Measurements from ENCODE around the gene DCLRE1B. TPM values are rescaled to one million over a fixed set of nuclear protein-coding genes. Genes with fewer than 3 reads are reported as not detected.
"Not testable (repeated sequence)": the region's sequence is repeated elsewhere in the genome, so short reads cannot be mapped to it uniquely, and the experiment has no call there.

DCLRE1B gene
- total RNA-seq, 1 experiment from 2014 or later, result 18.4 TPM

DNA sequence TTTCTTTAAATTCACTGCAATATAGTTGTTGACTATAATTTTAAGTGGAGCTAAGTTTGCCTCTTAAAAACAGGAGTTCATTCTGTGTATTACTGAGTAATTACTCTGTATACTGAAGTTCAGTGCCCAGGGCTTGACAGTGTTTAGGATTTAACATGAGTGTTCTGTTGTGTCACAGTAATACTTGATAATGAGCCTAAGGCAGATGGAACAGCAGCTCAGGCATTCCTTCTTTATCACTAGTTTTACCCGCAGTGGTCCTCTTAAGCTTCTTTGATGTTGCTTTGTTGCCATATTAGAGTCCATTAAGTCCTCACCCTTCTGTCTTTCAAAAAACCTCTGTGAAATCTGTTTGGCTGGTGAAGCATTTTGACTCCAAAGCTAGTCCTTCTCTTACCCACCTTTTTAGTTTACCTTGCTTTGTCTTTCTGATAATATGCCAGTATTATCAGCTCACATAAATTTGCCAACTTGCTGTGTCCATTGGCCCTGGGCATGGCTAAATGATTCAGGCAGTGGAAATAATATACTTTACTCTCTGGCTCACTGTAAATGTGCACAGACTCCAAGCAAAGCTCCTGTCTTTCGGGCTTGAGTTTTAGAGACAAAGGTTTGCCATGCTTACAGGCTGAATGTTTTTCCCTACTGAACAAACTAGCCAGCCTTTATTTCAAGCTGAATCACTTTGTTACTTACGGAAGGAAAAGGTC lies 41.7 kb downstream of the DCLRE1B start:
- no peak for DNase-seq (ENCODE audit: low read depth)

DNA sequence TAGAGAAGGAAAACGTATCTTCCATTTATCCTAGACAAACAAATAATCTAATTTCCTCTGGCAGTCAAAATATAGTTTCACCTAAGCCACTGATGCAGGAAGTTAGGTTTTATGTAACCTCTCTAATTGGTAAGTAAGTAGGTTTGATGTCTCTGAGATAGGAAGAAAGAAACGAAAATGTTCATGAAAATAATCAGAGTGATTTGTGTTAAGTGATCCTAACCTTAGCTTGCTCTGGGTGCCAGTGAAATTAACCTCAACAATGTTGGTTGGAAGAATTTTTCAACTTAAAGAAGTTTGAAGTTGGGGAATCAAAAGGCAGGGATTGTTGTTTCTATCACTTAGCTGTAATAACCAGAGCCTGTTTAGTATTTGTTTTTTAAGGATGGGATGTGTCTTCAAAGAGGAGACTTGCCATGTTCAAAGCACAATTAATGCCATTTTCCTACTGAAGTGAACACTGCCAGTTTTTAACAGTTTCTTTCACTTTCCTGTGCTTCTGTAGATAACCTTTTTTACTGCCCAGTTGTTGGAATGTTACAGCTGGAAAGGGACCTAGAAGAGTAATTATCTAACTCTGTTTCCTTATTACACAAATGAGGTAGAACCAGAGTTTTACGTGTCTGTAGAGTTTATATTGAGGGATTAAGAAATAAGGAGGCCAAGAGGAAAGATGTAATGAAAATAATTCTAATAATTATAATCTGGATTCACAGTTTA lies 42.4 kb downstream of the DCLRE1B start:
- no peak for DNase-seq (ENCODE audit: low read depth)

DNA sequence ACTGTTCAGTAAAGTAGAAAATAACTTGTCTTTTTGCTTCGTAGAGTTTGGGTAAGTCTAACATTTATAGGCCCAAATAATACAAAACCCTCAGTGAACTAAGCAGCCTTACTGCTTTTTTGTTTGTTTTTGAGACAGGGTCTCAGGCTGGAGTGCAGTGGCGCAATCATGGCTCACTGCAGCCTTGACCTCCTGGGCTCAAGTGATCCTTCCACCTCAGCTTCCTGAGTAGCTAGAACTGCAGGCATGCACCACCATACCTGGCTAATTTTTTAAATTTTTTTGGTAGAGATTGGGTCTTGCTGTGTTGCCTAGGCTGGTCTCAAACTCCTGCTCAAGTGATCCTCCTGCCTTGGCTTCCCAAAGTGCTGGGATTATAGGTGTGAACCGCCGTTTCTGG lies 43.0 kb downstream of the DCLRE1B start:
- not testable (repeated sequence) for DNase-seq (ENCODE audit: low read depth)

DNA sequence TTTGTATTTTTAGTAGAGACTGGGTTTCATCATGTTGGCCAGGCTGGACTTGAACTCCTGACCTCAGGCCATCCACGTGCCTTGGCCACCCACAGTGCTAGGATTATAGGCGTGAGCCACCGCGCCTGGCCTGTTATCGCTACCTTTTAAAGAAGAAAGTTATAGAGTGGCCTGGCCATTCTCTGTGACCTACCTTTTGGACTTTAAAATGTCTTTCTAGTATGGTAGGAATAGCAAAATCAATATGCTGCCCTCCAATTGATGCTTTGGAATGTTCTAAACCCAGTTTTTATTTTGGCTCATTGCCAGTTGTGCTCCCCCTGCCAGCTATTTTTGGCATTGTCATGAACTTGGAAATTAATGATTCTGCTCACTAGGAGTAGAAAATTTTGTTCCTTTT lies 43.9 kb downstream of the DCLRE1B start:
- no peak for DNase-seq (ENCODE audit: low read depth)

DNA sequence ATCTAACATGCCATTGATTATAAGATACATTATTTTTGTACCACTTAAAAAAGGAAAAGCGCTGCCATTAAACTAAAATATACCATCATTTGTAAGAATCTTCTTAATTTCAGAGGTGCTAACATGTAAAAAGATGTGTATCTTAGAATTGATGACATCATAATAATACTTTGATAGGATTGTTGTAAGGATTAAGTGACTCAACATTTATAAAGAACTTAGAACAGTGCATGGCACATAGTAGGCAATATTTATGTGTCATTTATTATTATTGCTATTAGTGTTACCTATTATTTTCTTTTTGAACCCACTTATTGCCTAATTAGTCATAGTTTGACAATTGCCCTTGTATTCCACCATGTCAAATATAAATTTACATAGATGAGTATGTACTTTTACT lies 45.8 kb downstream of the DCLRE1B start:
- DNase-seq (ENCODE audit: low read depth), result no peak

DNA sequence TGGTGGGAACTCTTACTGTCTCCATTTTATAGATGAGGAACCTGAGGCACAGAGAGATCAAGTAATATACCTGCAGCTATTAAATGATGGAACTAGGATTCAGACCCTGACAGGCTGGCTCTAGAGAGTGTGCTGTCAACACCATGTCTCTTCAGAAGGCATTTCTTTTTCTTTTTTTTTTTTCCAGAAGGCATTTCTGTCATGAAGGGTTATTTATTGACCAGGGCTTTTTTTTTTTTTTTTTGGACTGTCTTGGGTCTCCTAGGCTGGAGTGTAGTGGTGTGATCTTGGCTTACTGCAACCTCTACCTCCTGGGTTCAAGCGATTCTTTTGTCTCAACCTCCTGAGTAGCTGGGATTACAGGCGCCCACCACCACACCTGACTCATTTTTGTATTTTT lies 46.6 kb downstream of the DCLRE1B start:
- no peak for DNase-seq (ENCODE audit: low read depth)

DNA sequence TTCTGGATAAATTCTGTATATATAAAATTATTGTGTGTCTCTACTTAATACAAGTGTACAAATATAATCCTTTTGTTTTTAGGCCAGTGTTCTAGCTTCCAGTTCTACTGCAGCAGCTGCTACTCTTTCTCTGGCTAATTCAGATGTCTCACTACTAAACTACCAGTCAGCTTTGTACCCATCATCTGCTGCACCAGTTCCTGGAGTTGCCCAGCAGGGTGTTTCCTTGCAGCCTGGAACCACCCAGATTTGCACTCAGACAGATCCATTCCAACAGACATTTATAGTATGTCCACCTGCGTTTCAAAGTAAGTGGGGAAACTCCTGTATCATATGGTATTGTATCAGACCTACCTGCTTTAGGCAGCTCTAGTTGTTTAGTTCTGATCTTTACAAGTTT lies 52.9 kb downstream of the DCLRE1B start:
- DNase-seq (ENCODE audit: low read depth), result peak; percentile 27

DNA sequence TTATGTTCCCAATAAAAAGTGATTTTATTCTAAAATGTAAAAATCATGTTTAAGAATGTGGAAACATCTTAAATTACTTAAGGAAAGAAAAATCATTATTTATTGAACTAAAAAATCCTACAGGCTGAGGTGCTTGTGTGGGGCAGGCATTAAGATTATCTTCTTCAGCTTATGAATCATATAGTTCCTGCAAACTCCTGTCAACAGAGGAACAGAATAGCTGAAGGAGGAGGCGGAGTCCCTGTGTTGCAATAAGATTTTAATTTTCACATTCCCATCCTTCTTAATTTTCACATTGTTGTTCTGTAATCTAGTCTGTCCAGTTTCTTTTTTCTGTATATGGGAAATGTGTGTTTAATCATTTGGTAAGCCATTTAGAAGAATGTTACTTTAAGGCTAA lies 53.6 kb downstream of the DCLRE1B start:
- DNase-seq (ENCODE audit: low read depth), result no peak

DNA sequence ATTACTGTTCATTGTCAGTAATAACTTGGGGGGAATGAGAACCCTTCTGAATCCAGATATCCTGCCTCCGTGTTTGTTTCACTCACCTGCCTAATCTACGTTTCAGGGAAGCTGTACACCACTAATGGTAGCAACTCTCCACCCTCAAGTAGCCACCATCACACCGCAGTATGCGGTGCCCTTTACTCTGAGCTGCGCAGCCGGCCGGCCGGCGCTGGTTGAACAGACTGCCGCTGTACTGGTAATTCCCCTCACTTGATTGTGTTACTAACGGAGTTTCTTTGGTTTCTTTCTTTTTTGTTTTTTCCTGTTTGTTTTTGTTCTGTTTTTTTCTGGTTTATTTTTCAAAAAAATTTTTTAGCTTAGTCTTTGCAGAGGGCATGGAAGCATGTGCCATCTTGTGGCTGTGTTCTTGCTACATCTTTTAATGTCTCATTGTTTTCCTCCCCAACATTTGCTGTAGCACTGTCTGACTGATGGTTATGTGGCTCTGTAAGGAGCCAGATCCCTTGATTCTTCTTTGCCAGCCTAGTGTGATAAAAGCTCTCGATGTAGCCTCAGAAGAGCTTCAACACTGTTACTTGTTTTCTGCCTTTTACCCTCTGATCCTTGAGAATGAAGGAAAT lies 58.3 kb downstream of the DCLRE1B start:
- DNase-seq (ENCODE audit: low read depth), result no peak

Other genes with a start within 250 kb of the DCLRE1B start
- gene PHTF1, start 145.8 kb upstream of the DCLRE1B start, total RNA-seq (2014; rRNA removed), result 39.0 and 39.6 TPM in 2 replicates
- 8.1 and 10.7 TPM in 2 replicates for gene RSBN1, start 92.8 kb upstream of the DCLRE1B start, total RNA-seq (2014; rRNA removed)
- gene PTPN22, start 33.6 kb upstream of the DCLRE1B start, total RNA-seq (2014; rRNA removed), result 11.1 and 13.9 TPM in 2 replicates
- 0.13 and 0.17 TPM in 2 replicates for gene BCL2L15, start 17.7 kb upstream of the DCLRE1B start, total RNA-seq (2014; rRNA removed)
- 20.3 and 20.4 TPM in 2 replicates for gene AP4B1, start 527 bp upstream of the DCLRE1B start, total RNA-seq (2014; rRNA removed)
- 28.2 and 40.1 TPM in 2 replicates for gene HIPK1, start 24.0 kb downstream of the DCLRE1B start, total RNA-seq (2014; rRNA removed)
- gene OLFML3, start 74.1 kb downstream of the DCLRE1B start, total RNA-seq (2014; rRNA removed), result 583 and 771 TPM in 2 replicates
- gene SYT6, start 248.5 kb downstream of the DCLRE1B start, total RNA-seq (2014; rRNA removed), result 0.13 and 1.7 TPM in 2 replicates

Data from LHCN-M2 (cell line).